HG02571 (cell line): ENCODE measurements around the gene NEU2.
"Not testable (repeated sequence)": the region's sequence is repeated elsewhere in the genome, so short reads cannot be mapped to it uniquely, and the experiment has no call there.

Source experiments
- ATAC-seq: cut with Tn5 transposase; IDR thresholded peaks from one replicate; pipeline ENCODE4 v1.9.1; 2021; ENCODE audit warnings: mild to moderate bottlenecking, moderate library complexity; ENCODE audit not compliant: unreplicated experiment

The NEU2 gene

GRCh38 chr2:233053928-233054784, 21.7 kb downstream of the NEU2 start:
- ATAC-seq = no peak

GRCh38 chr2:233055362-233055761, 22.9 kb downstream of the NEU2 start:
- ATAC-seq = no peak

- ATAC-seq = no peak
Measured at GRCh38 chr2:233056961-233057605, 24.6 kb downstream of the NEU2 start.

- no peak for ATAC-seq
Measured at GRCh38 chr2:233058717-233059546, 26.5 kb downstream of the NEU2 start.

GRCh38 chr2:233059547-233059796, 27.0 kb downstream of the NEU2 start:
- ATAC-seq = no peak

- peak; percentile 37 for ATAC-seq
Measured at GRCh38 chr2:233059797-233060500, 27.5 kb downstream of the NEU2 start, which contains the start of gene INPP5D. Gene INPP5D, plus strand, starts transcription at chr2:233060342. Its CDS starts 137 bp downstream, at chr2:233060479.

- ATAC-seq = no peak
Measured at GRCh38 chr2:233060501-233060979, 28.1 kb downstream of the NEU2 start.

GRCh38 chr2:233060980-233061590, 28.6 kb downstream of the NEU2 start:
- peak; percentile 19 for ATAC-seq

GRCh38 chr2:233061591-233062450, 29.3 kb downstream of the NEU2 start:
- ATAC-seq = peak; percentile 28

- no peak for ATAC-seq
Measured at GRCh38 chr2:233062451-233062850, 30.0 kb downstream of the NEU2 start.

GRCh38 chr2:233062946-233063268, 30.4 kb downstream of the NEU2 start:
- no peak for ATAC-seq

GRCh38 chr2:233063269-233063975, 30.9 kb downstream of the NEU2 start:
- ATAC-seq = peak; percentile 31

- ATAC-seq = no peak
Measured at GRCh38 chr2:233063976-233064411, 31.5 kb downstream of the NEU2 start.

GRCh38 chr2:233064530-233065199, 32.2 kb downstream of the NEU2 start:
- ATAC-seq = no peak

- not testable (repeated sequence) for ATAC-seq
Measured at GRCh38 chr2:233065200-233065589, 32.7 kb downstream of the NEU2 start.

GRCh38 chr2:233065954-233066470, 33.5 kb downstream of the NEU2 start:
- ATAC-seq = no peak

- no peak for ATAC-seq
Measured at GRCh38 chr2:233068762-233069418, 36.4 kb downstream of the NEU2 start.

GRCh38 chr2:233072838-233073237, 40.4 kb downstream of the NEU2 start:
- no peak for ATAC-seq
